Esophagus (tissue), 2 donors: ENCODE results near the gene CCDC149. TPM values are rescaled to one million over a fixed set of nuclear protein-coding genes. Genes with fewer than 3 reads are reported as not detected.
"Not testable (repeated sequence)": the region's sequence is repeated elsewhere in the genome, so short reads cannot be mapped to it uniquely, and the experiment has no call there.

ENCODE experiments used
- H3K27ac ChIP-seq, 2 donors: one replicate each; pipeline ENCODE4 v1.5.1; 2013; ENCODE audit warnings: low read depth in 2 of 2, mild to moderate bottlenecking in 2 of 2, inconsistent platforms in 1 of 2, low read length in 1 of 2, moderate library complexity in 1 of 2
- H3K27me3 ChIP-seq, 2 donors: one replicate each; pipeline ENCODE4 v1.6.1; 2013; ENCODE audit warnings: low read length in 2 of 2, control low read depth in 1 of 2, mild to moderate bottlenecking in 1 of 2; ENCODE audit not compliant: insufficient read depth in 2 of 2, control insufficient read depth in 1 of 2
- H3K36me3 ChIP-seq, 2 donors: one replicate each; pipeline ENCODE4 v1.6.1; 2013; ENCODE audit warnings: low read length in 1 of 2; ENCODE audit not compliant: control insufficient read depth in 2 of 2, insufficient read depth in 2 of 2
- H3K4me1 ChIP-seq, 2 donors: one replicate each; pipeline ENCODE4 v1.6.1; 2013; ENCODE audit warnings: low read length in 1 of 2; ENCODE audit not compliant: control insufficient read depth in 2 of 2, insufficient read depth in 2 of 2
- H3K4me3 ChIP-seq, 2 donors: one replicate each; pipeline ENCODE4 v1.5.1; 2013; ENCODE audit warnings: low read length in 2 of 2, mild to moderate bottlenecking in 2 of 2, low read depth in 1 of 2, moderate library complexity in 1 of 2
- H3K9me3 ChIP-seq, 2 donors: one replicate each; pipeline ENCODE4 v1.6.1; 2013; ENCODE audit warnings: mild to moderate bottlenecking in 2 of 2, low read depth in 1 of 2, low read length in 1 of 2, moderate library complexity in 1 of 2; ENCODE audit not compliant: control insufficient read depth in 2 of 2, insufficient read depth in 1 of 2
- WGBS, 2 donors: extraction: QIAGEN DNeasy Blood & Tissue Kit; methylation state at CpG; one replicate each; pipeline ENCODE4 v1.1.7; 2013; 5-methylcytosine and 5-hydroxymethylcytosine counted together
- polyA plus RNA-seq, 2 donors: library from polyadenylated mRNA; stranded (reverse); fragments of 200-250 nt; gene quantifications; one replicate each; pipeline ENCODE4 v1.2.3, GENCODE V29; 2013
- donor health status: healthy with polysubstance abuse.
- donor health status: Bipolar disorder and iron deficiency.

CCDC149 gene
- polyA plus RNA-seq, 2 donors, result 1.9 to 2.4 TPM

DNA sequence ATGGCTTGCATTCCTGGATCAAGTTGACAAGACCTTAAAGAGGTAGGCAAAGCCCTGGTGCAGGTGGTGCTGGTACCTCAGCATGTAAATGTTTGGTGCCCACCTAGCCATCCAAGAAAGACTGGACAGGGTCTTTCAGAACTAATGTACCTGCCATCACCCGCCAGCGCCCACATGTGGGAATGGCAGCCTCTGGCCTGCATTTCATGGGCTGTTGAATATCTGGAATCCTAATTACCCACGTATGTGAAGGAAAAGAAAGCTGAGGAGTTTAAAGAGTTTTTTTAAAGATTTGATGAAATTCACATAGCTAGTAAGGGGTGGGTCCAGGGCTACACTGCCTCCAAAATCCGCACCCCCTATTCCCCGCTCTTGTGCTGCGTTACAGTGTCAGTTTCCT lies 8.6 kb upstream of the CCDC149 start:
- no peaks in the 10 kb centered on the region for H3K27me3 ChIP-seq
- WGBS, 2 donors, result 82% methylated on average over 6 of the region's 6 CpGs
- H3K9me3 ChIP-seq, result peaks cover 4 to 5% of the 10 kb centered on the region in 2 donors
- no peak overlapping the region for H3K27ac ChIP-seq
- no peaks in the 10 kb centered on the region for H3K4me1 ChIP-seq
- H3K36me3 ChIP-seq, result no peaks in the 10 kb centered on the region
- no peak overlapping the region for H3K4me3 ChIP-seq

DNA sequence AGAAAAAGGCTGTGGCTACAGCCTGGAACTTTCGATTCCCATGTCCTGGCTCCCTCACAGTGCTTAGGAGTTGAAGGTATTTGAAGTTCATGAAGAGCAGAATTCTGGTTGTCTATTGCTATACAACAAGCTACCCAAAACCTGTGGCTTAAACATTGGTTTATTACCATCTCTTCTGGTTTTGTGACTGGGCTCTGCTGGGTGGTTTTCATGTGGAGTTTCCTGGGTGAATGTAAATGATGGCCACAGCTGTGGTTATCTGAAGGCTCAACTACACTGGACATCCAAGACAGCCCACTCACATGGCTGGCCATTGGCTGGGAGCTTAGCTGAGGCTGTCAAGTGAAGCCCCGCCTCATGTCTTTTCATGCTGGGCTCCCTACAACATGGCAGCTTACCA lies 7.2 kb upstream of the CCDC149 start:
- Histone ChIP-seq H3K9me3 (peaks cover 4 to 5% of the 10 kb centered on the region in 2 donors), H3K4me3 (no peak overlapping the region), H3K27me3 (no peaks in the 10 kb centered on the region), H3K27ac (no peak overlapping the region), H3K4me1 (no peaks in the 10 kb centered on the region), H3K36me3 (no peaks in the 10 kb centered on the region)
- whole genome bisulfite sequencing, 2 donors, result 90% methylated on average over 2 of the region's 2 CpGs

GRCh38 chr4:24917076-24917856 lies 4.4 kb upstream of the CCDC149 start:
- Histone ChIP-seq H3K27me3 (no peaks in the 10 kb centered on the region), H3K4me1 (peaks cover 0 to 2% of the 10 kb centered on the region in 2 donors), H3K4me3 (no peak overlapping the region), H3K9me3 (peaks cover 5 to 7% of the 10 kb centered on the region in 2 donors), H3K36me3 (no peaks in the 10 kb centered on the region), H3K27ac (no peak overlapping the region)
- WGBS, 2 donors, result 77 to 81% methylated on average over 20 of the region's 20 CpGs

DNA sequence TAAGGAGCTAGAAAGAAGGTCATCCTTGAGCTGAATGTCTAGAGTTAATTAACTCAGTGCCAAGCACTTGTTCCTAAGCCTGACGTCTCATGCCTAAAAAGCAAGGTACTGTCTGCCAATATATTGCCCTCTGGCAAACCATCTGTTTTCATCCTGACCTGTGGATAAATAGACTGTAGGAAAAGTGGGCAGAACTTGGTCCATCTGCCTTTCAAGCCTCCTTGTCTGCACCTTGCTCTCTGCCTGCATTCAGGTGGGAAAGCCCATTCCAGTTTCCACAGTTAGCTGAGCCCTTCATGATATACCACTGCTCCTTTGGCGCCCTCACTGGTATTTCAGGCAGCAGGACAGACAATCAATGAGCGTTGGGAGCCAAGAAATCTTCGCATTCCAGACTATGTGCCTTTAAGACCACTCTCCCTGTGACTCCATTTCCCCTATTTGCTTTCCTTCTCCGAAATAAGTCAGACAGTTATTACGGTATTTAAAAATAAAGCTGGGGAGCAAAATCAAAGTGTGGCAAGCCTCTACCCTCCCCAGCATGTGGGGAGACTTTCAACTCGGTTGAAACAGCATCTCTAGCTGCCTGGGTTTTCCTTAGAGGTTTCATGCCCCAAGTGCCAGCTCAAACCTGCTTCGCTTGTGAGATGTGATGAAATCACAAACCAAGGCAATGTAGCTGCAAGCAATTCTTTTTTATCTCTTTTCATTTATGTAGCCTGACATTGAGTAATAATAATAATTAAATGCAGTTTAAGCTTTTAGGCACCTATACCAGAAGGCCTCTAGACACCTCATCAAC lies 2.5 kb upstream of the CCDC149 start:
- Histone ChIP-seq H3K36me3 (no peaks in the 10 kb centered on the region), H3K27me3 (no peaks in the 10 kb centered on the region), H3K9me3 (peaks cover 4 to 7% of the 10 kb centered on the region in 2 donors), H3K4me3 (no peak overlapping the region), H3K27ac (no peak overlapping the region), H3K4me1 (peaks cover 0 to 2% of the 10 kb centered on the region in 2 donors)
- WGBS, 2 donors, result 58 to 60% methylated on average over 8 of the region's 8 CpGs

DNA sequence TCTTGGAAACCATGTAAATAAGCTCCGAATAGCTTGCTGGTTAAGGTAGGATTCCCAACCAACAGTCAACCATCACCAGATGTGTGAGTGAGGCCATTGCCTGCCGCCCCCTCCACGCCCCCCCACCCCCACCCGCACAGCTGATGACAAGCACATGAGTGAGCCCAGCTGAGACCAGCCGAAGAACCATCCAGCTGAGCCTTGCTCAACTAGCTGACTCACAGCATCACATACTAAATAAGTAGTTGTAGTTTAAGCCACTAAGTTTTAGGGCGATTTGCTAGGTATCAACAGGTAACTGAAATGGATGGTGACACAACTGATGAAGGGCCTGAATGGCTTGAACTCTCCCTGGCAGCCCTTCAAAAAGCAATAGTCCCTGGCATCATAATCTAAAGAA lies 1.6 kb upstream of the CCDC149 start:
- 90% methylated on average over 6 of the region's 6 CpGs for WGBS, 2 donors
- H3K36me3 ChIP-seq, result peaks cover 0 to 2% of the 10 kb centered on the region in 2 donors
- no peaks in the 10 kb centered on the region for H3K27me3 ChIP-seq
- H3K27ac ChIP-seq, result no peak overlapping the region
- no peak overlapping the region for H3K4me3 ChIP-seq
- H3K9me3 ChIP-seq, result peaks cover 0 to 6% of the 10 kb centered on the region in 2 donors
- H3K4me1 ChIP-seq, result peaks cover 0 to 2% of the 10 kb centered on the region in 2 donors

DNA sequence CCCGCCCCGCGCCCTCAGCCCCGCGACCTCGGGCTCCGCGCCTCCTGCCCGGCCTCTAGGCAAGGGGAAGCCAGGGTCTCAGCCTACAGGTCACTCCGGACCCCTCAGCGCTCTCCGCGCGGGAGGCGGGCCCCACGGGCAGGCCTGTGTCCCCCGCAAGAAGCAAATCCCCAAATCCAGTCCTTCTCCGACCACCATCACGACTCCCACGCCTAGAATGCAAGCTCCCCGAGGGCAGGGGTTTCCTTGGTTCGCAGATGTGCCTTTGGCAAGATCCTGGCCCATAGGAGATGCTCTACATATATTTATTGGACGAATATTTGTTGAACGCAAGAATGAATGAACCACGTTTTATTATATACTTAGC lies 260 bp upstream of the CCDC149 start:
- 18 to 19% methylated on average over 25 of the region's 25 CpGs for WGBS, 2 donors

DNA sequence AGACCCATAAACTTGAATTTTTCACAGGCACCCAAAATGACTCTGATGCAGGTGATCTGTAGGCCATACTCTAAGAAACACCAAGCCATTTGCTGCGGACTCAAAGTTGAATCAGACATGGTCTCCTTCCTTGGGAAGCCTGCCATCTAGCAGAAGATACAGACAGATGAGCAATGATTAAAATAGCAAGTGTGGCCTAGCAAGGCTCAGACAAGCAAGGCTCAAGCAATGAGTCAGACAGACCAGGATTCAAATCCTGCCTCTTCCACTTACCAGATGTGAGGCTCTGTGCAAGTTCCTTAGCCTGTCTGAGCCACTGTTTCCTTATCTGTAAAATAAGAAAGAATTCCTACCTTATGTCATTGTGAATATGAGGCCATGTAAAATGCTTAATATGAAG lies 2.3 kb downstream of the CCDC149 start:
- Histone ChIP-seq H3K4me3 (no peak overlapping the region), H3K36me3 (peaks cover 2 to 3% of the 10 kb centered on the region in 2 donors), H3K27ac (no peak overlapping the region), H3K4me1 (peaks cover 0 to 2% of the 10 kb centered on the region in 2 donors), H3K9me3 (peaks cover 0 to 8% of the 10 kb centered on the region in 2 donors), H3K27me3 (no peaks in the 10 kb centered on the region)
- WGBS, 2 donors, result 92 to 93% methylated on average over 1 of the region's 1 CpG

More for the DNA sequence above, 260 bp upstream of the CCDC149 start:
- Histone ChIP-seq H3K4me3 (peak overlapping the region; percentile 62 to 64), H3K9me3 (peaks cover 0 to 8% of the 10 kb centered on the region in 2 donors), H3K4me1 (peaks cover 0 to 2% of the 10 kb centered on the region in 2 donors), H3K36me3 (peaks cover 2 to 3% of the 10 kb centered on the region in 2 donors), H3K27me3 (no peaks in the 10 kb centered on the region), H3K27ac (peak overlapping the region; percentile 69 to 86)

DNA sequence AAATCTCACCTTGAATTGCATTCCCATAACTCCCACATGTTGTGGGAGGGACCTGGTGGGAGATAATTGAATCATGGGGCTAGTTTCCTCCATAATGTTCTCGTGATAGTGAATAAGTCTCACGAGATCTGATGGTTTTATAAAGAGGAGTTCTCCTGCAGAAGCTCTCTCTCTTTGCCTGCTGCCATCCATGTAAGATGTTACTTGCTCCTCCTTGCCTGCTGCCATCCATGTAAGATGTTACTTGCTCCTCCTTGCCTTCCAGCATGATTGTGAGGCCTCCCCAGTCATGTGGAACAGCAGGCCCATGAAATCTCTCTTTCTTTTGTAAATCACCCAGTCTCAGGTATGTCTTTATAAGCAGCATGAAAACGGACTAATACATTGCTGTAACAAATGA lies 3.2 kb downstream of the CCDC149 start:
- not testable (repeated sequence) for H3K36me3 ChIP-seq, H3K27me3 ChIP-seq, H3K27ac ChIP-seq, H3K4me3 ChIP-seq, H3K4me1 ChIP-seq, H3K9me3 ChIP-seq
- 86 to 92% methylated on average over 3 of the region's 3 CpGs for WGBS, 2 donors

GRCh38 chr4:24897639-24898038 lies 15.2 kb downstream of the CCDC149 start:
- Histone ChIP-seq H3K36me3 (peaks cover 0 to 2% of the 10 kb centered on the region in 2 donors), H3K9me3 (peaks cover 0 to 3% of the 10 kb centered on the region in 2 donors), H3K4me3 (no peak overlapping the region), H3K4me1 (no peaks in the 10 kb centered on the region), H3K27me3 (no peaks in the 10 kb centered on the region), H3K27ac (no peak overlapping the region)
- 85 to 88% methylated on average over 6 of the region's 6 CpGs for WGBS, 2 donors
